Measurements from ENCODE around the gene PRR7.

DNA sequence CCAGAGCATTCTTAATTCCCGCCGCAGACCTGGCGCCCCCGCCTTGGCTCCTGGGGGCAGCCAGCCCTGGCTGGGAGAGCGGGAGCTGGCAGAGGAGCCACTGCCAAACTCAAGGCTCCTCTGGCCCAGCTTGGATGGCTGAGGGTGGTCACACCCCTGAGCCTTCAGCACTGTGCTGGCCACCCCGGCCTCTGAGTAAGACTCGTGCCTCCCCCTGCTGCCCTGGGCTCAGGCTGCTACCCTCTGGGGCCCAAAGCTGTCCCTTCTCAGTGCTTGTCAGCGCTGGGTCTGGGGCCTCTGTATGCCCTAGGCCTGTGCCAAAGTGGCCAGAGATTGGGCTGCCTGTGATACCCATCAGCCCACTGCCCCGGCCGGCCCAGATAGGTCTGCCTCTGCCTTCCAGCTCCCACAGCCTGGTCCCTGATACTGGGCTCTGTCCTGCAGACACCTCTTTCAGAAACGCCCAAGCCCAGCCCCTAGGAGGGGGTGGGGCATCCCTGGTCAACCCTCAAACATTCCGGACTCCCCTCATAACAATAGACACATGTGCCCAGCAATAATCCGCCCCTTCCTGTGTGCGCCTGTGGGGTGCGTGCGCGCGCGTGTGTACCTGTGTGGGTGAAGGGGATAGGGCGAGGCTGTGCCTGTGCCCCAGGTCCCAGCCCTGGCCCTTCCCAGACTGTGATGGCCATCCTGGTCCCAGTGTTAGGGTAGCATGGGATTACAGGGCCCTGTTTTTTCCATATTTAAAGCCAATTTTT is 4.4 kb upstream of the PRR7 start:
- no peak for TF ChIP-seq EZH2 (IDR thresholded peaks at IDR 0.05; ENCODE audit: insufficient read depth, poor library complexity, severe bottlenecking)
- TF ChIP-seq EZH2phosphoT487 (IDR thresholded peaks at IDR 0.05; ENCODE audit: insufficient read depth, low read depth): no peak
